ENCODE data around the gene AP1M2.
"Not testable (repeated sequence)": the region's sequence is repeated elsewhere in the genome, so short reads cannot be mapped to it uniquely, and the experiment has no call there.

The AP1M2 gene

DNA sequence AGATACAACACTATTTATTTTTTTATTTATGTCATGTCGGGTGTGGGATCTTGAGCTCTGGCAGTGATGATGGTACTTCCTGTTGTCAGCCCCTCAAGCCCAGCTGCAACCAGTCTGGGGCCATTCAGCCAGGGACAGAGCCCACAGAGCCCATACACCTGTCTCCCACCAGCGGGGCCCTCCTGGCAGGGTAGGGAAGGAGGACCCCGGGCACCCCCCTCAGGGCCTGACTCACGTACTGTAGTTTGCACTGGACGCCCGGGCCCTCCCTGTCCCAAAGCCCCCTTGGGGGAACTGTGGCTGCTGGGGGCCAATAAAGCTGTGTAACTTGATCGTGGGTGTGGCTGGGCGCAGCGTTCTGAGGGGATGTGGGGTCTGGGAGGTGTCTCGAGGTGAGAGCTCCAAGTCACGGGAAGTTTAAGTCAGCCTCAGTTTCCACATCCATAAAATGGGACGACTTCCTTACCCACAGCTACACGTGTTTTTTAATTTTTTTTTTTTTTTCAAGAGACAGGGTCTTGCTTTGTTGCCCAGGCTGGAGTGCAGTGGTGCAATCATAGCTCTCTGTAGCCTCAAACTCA is 33.9 kb downstream of the AP1M2 start:
- CTCF ChIA-PET, result interaction anchor here (0.6 to 3.7 kb wide), 9 partner anchors 8 to 93 kb away, joined by 3 to 21 read pairs (median 3); no protein-coding TSS in a partner anchor
- no peak overlapping the region for H3K4me3 ChIP-seq (ENCODE audit: low read depth, low read length)
- no peak for DNase-seq (ENCODE audit: low read depth, low spot score)
- POLR2A ChIA-PET, result no interaction called here
- no peak for TF ChIP-seq CTCF (IDR thresholded peaks at IDR 0.05; ENCODE audit: insufficient read depth, low read length, missing control alignments)

DNA sequence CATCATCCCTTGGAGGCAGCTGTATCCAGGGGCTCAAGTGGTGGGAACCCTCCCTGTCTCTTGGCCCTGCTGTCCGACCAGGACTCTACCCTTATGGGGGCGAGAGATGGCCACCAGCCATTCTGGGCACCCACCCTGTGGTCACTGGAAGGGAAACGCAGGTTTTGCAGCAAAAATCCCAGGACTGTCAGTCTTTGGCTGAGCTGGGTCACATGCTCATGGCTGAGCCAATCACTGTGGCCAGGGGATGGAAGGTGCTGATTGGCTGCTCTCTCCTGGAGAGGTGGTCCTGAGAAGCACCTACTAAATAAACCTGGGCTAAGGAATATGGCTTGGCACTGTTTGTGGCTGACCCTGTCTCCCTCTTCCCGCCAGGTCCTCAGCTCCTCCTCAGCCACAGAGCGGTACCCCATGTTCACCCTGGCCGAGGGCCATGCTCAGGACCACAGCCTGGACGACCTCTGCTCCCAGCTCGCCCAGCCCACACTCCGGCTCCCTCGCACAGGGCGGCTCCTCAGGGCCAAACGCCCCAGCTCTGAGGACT is 34.5 kb downstream of the AP1M2 start:
- ChIA-PET POLR2A (no interaction called here), CTCF (interaction anchor here (0.6 to 3.7 kb wide), 13 partner anchors 9 to 148 kb away, joined by 3 to 21 read pairs (median 4); no protein-coding TSS in a partner anchor)
- DNase-seq (ENCODE audit: low read depth, low spot score), result no peak
- TF ChIP-seq CTCF (IDR thresholded peaks at IDR 0.05; ENCODE audit: insufficient read depth, low read length, missing control alignments), result no peak
- no peak overlapping the region for H3K4me3 ChIP-seq (ENCODE audit: low read depth, low read length)

GRCh38 chr19:10551698-10552301 is 35.3 kb downstream of the AP1M2 start:
- ChIA-PET CTCF (interaction anchor here (0.6 to 3.7 kb wide), 10 partner anchors 9 to 147 kb away, joined by 3 to 21 read pairs (median 4); no protein-coding TSS in a partner anchor), POLR2A (interaction anchor here (0.6 kb wide), 1 partner anchor 17 kb away, joined by 5 read pairs; no protein-coding TSS in a partner anchor)
- DNase-seq (ENCODE audit: low read depth, low spot score), result no peak
- no peak for TF ChIP-seq CTCF (IDR thresholded peaks at IDR 0.05; ENCODE audit: insufficient read depth, low read length, missing control alignments)
- H3K4me3 ChIP-seq (ENCODE audit: low read depth, low read length), result no peak overlapping the region

DNA sequence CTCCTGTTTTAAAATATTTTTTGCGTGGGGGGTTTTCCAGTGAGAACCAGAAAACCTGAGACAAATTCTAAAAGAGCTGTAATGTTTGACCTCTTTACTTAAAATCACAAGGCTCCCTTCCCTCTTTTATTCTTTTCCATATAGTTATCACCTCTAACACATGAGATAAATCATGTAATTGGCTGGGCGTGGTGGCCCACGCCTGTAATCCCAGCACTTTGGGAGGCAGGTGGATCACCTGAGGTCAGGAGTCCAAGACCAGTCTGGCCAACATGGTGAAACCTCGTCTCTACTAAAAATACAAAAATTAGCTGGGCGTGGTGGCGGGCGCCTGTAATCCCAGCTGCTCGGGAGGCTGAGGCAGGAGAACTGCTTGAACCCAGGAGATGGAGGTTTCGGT is 36.1 kb downstream of the AP1M2 start:
- H3K4me3 ChIP-seq (ENCODE audit: low read depth, low read length); DNase-seq (ENCODE audit: low read depth, low spot score): not testable (repeated sequence)
- CTCF ChIA-PET, result interaction anchor here (1.0 to 3.7 kb wide), 5 partner anchors 11 to 67 kb away, joined by 3 to 21 read pairs (median 3); no protein-coding TSS in a partner anchor
- POLR2A ChIA-PET, result interaction anchor here (0.6 kb wide), 1 partner anchor 16 kb away, joined by 5 read pairs; no protein-coding TSS in a partner anchor

- POLR2A ChIA-PET, result no interaction called here
- CTCF ChIA-PET, result interaction anchor here (1.2 to 3.7 kb wide), 3 partner anchors 11 to 66 kb away, joined by 3 to 21 read pairs (median 14); no protein-coding TSS in a partner anchor
- no peak for DNase-seq (ENCODE audit: low read depth, low spot score)
- no peak for TF ChIP-seq CTCF (IDR thresholded peaks at IDR 0.05; ENCODE audit: insufficient read depth, low read length, missing control alignments)
- no peak overlapping the region for H3K4me3 ChIP-seq (ENCODE audit: low read depth, low read length)
Observed at GRCh38 chr19:10550336-10550735, 36.8 kb downstream of the AP1M2 start.

GRCh38 chr19:10549733-10550132 is 37.4 kb downstream of the AP1M2 start:
- POLR2A ChIA-PET, result no interaction called here
- CTCF ChIA-PET, result interaction anchor here (3.7 kb wide), 1 partner anchor 12 kb away, joined by 14 read pairs; no protein-coding TSS in a partner anchor
- no peak for DNase-seq (ENCODE audit: low read depth, low spot score)
- H3K4me3 ChIP-seq (ENCODE audit: low read depth, low read length), result no peak overlapping the region
- no peak for TF ChIP-seq CTCF (IDR thresholded peaks at IDR 0.05; ENCODE audit: insufficient read depth, low read length, missing control alignments)

Measured in AG04449 (cell line).